GM23338 (cell line): ENCODE measurements around the gene TP53. TPM values are rescaled to one million over a fixed set of nuclear protein-coding genes. Genes with fewer than 3 reads are reported as not detected.

Experiments
- ATAC-seq: fragments of 200-7000 bp; cut with Tn5 transposase; 3 replicates; pipeline ENCODE4 v1.9.1; 2020
- DNase-seq: peaks from one replicate; pipeline ENCODE4 v3.0.0-alpha.2; 2015; ENCODE audit warnings: low spot score
- H2AFZ ChIP-seq: fragments of 200-600 bp; sonication (generic); 2 replicates; pipeline ENCODE4 v1.8.0; 2016; ENCODE audit warnings: antibody characterized with exemption, mild to moderate bottlenecking, moderate library complexity
- H3F3A ChIP-seq: fragments of 200-600 bp; sonication (generic); replicated peaks from 2 replicates; pipeline ENCODE4 v1.8.0; 2017; ENCODE audit warnings: antibody characterized with exemption, mixed run types, low read depth
- H3K27ac ChIP-seq: fragments of 200-600 bp; sonication (generic); 2 replicates; pipeline ENCODE4 v1.6.1; 2016; ENCODE audit warnings: low read depth
- H3K27me3 ChIP-seq: fragments of 200-600 bp; sonication (generic); 2 replicates; pipeline ENCODE4 v1.8.0; 2016; ENCODE audit warnings: mild to moderate bottlenecking, mixed run types, moderate library complexity; ENCODE audit not compliant: insufficient read depth
- H3K36me3 ChIP-seq: fragments of 200-600 bp; sonication (generic); 2 replicates; pipeline ENCODE4 v1.8.0; 2016; ENCODE audit warnings: mild to moderate bottlenecking; ENCODE audit not compliant: insufficient read depth
- H3K4me1 ChIP-seq: fragments of 200-600 bp; sonication (generic); 2 replicates; pipeline ENCODE4 v1.8.0; 2016; ENCODE audit warnings: mild to moderate bottlenecking, moderate library complexity; ENCODE audit not compliant: insufficient read depth
- H3K4me2 ChIP-seq: fragments of 200-600 bp; sonication (generic); 2 replicates; pipeline ENCODE4 v1.7.1; 2017; ENCODE audit warnings: mixed run types
- H3K4me3 ChIP-seq: fragments of 200-600 bp; sonication (generic); 2 replicates; pipeline ENCODE4 v1.6.1; 2016; ENCODE audit warnings: mixed run types
- H3K79me2 ChIP-seq: fragments of 200-600 bp; sonication (generic); replicated peaks from 2 replicates; pipeline ENCODE4 v1.8.0; 2017; ENCODE audit warnings: mild to moderate bottlenecking; ENCODE audit not compliant: insufficient read depth
- H3K9me2 ChIP-seq: fragments of 200-600 bp; sonication (generic); 2 replicates; pipeline ENCODE4 v1.8.0; 2017; ENCODE audit not compliant: insufficient read depth
- H4K20me1 ChIP-seq: fragments of 200-600 bp; sonication (generic); replicated peaks from 2 replicates; pipeline ENCODE4 v1.8.0; 2017; ENCODE audit warnings: mild to moderate bottlenecking; ENCODE audit not compliant: insufficient read depth
- H3K27ac Mint-ChIP-seq: 2 replicates; pipeline ENCODE4 v1.8.0; 2020; ENCODE audit warnings: inconsistent platforms, mild to moderate bottlenecking, moderate library complexity, mixed read lengths
- H3K27me3 Mint-ChIP-seq: 3 replicates; pipeline ENCODE4 v1.8.0; 2022; ENCODE audit warnings: low read depth, mild to moderate bottlenecking, moderate library complexity, mixed read lengths, inconsistent platforms; ENCODE audit not compliant: insufficient read depth, poor library complexity
- H3K36me3 Mint-ChIP-seq: 3 replicates; pipeline ENCODE4 v1.8.0; 2021; ENCODE audit warnings: low read depth, mild to moderate bottlenecking, inconsistent platforms, moderate library complexity, mixed read lengths
- H3K4me1 Mint-ChIP-seq: 3 replicates; pipeline ENCODE4 v1.8.0; 2020; ENCODE audit warnings: mild to moderate bottlenecking, inconsistent platforms, mixed read lengths
- H3K4me3 Mint-ChIP-seq: 3 replicates; pipeline ENCODE4 v1.8.0; 2021; ENCODE audit warnings: moderate library complexity, mild to moderate bottlenecking, inconsistent platforms, mixed read lengths
- H3K9me3 Mint-ChIP-seq: 3 replicates; pipeline ENCODE4 v1.8.0; 2020; ENCODE audit warnings: moderate library complexity, mild to moderate bottlenecking, inconsistent platforms, mixed read lengths
- NANOG ChIP-seq: IDR thresholded peaks from 2 replicates; pipeline ENCODE4 v1.6.1; 2016; ENCODE audit warnings: antibody characterized with exemption, borderline replicate concordance
- POLR2AphosphoS5 ChIP-seq: IDR thresholded peaks from 2 replicates; pipeline ENCODE4 v1.6.1; 2016; ENCODE audit warnings: antibody characterized with exemption, low read depth
- ZNF114 ChIP-seq: fragments of 250-450 bp; sonication (Bioruptor Pico); IDR thresholded peaks from 2 replicates; pipeline ENCODE4 v1.5.0; 2020; ENCODE audit warnings: mild to moderate bottlenecking, moderate library complexity
- ZNF331 ChIP-seq: fragments of 250-450 bp; sonication (Bioruptor Pico); IDR thresholded peaks from 2 replicates; pipeline ENCODE4 v1.5.0; 2020; ENCODE audit warnings: low read depth, mild to moderate bottlenecking, moderate library complexity
- ZNF462 ChIP-seq: fragments of 250-450 bp; sonication (Bioruptor Pico); IDR thresholded peaks from 2 replicates; pipeline ENCODE4 v1.5.0; 2020; ENCODE audit warnings: mild to moderate bottlenecking, moderate library complexity
- polyA plus RNA-seq: library from polyadenylated mRNA; unstranded; fragments of >200 nt; fragmentation: Nextera tagmentation; extraction: Ambion mirVana; gene quantifications from 2 replicates; pipeline ENCODE4 v1.2.1, GENCODE V29; 2016
- total RNA-seq: library from RNA; depleted of rRNA; stranded (reverse); fragments of >200 nt; shearing (Covaris generic); gene quantifications from 2 replicates; pipeline ENCODE4 v1.2.3, GENCODE V29; 2014
- TF ChIP-seq, protein P1 (sequence below), 2 experiments: fragments of 200-600 bp in 1 of 2; sonication (generic) in 1 of 2; conservative IDR thresholded peaks; 2 replicates each; pipeline versions ENCODE4 v1.5.1 to v1.6.1; 2016 to 2017; ENCODE audit warnings: antibody characterized with exemption in 2 of 2, low read depth in 2 of 2, mild to moderate bottlenecking in 2 of 2, moderate library complexity in 1 of 2
- TF ChIP-seq, protein P2 (sequence below): IDR thresholded peaks from one replicate; pipeline ENCODE4 v1.6.1; 2018; ENCODE audit warnings: antibody characterized with exemption; ENCODE audit not compliant: unreplicated experiment

TP53 gene
- total and polyA plus RNA-seq, 2 experiments from 2014 or later = 119 to 154 TPM

GRCh38 chr17:7673239-7673638 lies 14.1 kb downstream of the TP53 start:
- H3K4me1 ChIP-seq = peaks cover 26% of the 10 kb centered on the region
- H3K36me3 Mint-ChIP-seq = peaks cover 80% of the 10 kb centered on the region
- H3K79me2 ChIP-seq = peaks cover 10% of the 10 kb centered on the region
- peaks cover 7% of the 10 kb centered on the region for H4K20me1 ChIP-seq
- no peak overlapping the region; the same call in 2 of the 3 replicates for H3K4me3 Mint-ChIP-seq
- DNase-seq (peak; percentile 85), ATAC-seq (no peak)
- no peaks in the 10 kb centered on the region for H3K9me2 ChIP-seq
- no peak overlapping the region for H3K27ac Mint-ChIP-seq
- H3F3A ChIP-seq = peaks cover 26% of the 10 kb centered on the region
- no peak for TF ChIP-seq ZNF462 (CRISPR knock-in tag)
- TF ChIP-seq, protein P1, sequence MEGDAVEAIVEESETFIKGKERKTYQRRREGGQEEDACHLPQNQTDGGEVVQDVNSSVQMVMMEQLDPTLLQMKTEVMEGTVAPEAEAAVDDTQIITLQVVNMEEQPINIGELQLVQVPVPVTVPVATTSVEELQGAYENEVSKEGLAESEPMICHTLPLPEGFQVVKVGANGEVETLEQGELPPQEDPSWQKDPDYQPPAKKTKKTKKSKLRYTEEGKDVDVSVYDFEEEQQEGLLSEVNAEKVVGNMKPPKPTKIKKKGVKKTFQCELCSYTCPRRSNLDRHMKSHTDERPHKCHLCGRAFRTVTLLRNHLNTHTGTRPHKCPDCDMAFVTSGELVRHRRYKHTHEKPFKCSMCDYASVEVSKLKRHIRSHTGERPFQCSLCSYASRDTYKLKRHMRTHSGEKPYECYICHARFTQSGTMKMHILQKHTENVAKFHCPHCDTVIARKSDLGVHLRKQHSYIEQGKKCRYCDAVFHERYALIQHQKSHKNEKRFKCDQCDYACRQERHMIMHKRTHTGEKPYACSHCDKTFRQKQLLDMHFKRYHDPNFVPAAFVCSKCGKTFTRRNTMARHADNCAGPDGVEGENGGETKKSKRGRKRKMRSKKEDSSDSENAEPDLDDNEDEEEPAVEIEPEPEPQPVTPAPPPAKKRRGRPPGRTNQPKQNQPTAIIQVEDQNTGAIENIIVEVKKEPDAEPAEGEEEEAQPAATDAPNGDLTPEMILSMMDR (conservative IDR thresholded peaks at IDR 0.05; ENCODE audit: low read depth in 2 of 2) = peak; percentile 84 to 90
- H2AFZ ChIP-seq = no peak overlapping the region
- no peaks in the 10 kb centered on the region for H3K27me3 ChIP-seq
- peaks cover 60% of the 10 kb centered on the region for H3K36me3 ChIP-seq
- 0 out of 2 replicates have a peak overlapping the region, but pooled peaks have one; percentile 80 for H3K27ac ChIP-seq
- peaks cover 33% of the 10 kb centered on the region for H3K4me1 Mint-ChIP-seq
- H3K4me3 ChIP-seq = no peak overlapping the region
- peaks cover 9% of the 10 kb centered on the region for H3K9me3 Mint-ChIP-seq
- peaks cover 15% of the 10 kb centered on the region for H3K27me3 Mint-ChIP-seq
- no peak overlapping the region for H3K4me2 ChIP-seq

- H3K27ac Mint-ChIP-seq = no peak overlapping the region
- peaks cover 66% of the 10 kb centered on the region for H3K36me3 Mint-ChIP-seq
- peaks cover 5% of the 10 kb centered on the region; the same call in 1 of the 3 replicates for H3K4me1 Mint-ChIP-seq
- Histone ChIP-seq H3K36me3 (peaks cover 46% of the 10 kb centered on the region), H3K27ac (no peak overlapping the region), H3K4me3 (no peak overlapping the region), H3K79me2 (no peaks in the 10 kb centered on the region), H3K9me2 (no peaks in the 10 kb centered on the region), H3K4me1 (peaks cover 6% of the 10 kb centered on the region; the same call in 1 of the 2 replicates), H4K20me1 (peaks cover 8% of the 10 kb centered on the region), H2AFZ (no peak overlapping the region), H3K4me2 (no peak overlapping the region), H3F3A (peaks cover 12% of the 10 kb centered on the region), H3K27me3 (no peaks in the 10 kb centered on the region)
- H3K27me3 Mint-ChIP-seq = peaks cover 6% of the 10 kb centered on the region
- ATAC-seq (no peak), DNase-seq (no peak)
- peaks cover 3% of the 10 kb centered on the region; the same call in 2 of the 3 replicates for H3K9me3 Mint-ChIP-seq
- no peak overlapping the region for H3K4me3 Mint-ChIP-seq
- TF ChIP-seq, protein P1 (conservative IDR thresholded peaks at IDR 0.05; ENCODE audit: low read depth in 2 of 2) = no peak
- TF ChIP-seq ZNF331 (CRISPR knock-in tag) (no peak), ZNF114 (CRISPR knock-in tag) (no peak), NANOG (no peak), POLR2AphosphoS5 (no peak)
- TF ChIP-seq, protein P2, sequence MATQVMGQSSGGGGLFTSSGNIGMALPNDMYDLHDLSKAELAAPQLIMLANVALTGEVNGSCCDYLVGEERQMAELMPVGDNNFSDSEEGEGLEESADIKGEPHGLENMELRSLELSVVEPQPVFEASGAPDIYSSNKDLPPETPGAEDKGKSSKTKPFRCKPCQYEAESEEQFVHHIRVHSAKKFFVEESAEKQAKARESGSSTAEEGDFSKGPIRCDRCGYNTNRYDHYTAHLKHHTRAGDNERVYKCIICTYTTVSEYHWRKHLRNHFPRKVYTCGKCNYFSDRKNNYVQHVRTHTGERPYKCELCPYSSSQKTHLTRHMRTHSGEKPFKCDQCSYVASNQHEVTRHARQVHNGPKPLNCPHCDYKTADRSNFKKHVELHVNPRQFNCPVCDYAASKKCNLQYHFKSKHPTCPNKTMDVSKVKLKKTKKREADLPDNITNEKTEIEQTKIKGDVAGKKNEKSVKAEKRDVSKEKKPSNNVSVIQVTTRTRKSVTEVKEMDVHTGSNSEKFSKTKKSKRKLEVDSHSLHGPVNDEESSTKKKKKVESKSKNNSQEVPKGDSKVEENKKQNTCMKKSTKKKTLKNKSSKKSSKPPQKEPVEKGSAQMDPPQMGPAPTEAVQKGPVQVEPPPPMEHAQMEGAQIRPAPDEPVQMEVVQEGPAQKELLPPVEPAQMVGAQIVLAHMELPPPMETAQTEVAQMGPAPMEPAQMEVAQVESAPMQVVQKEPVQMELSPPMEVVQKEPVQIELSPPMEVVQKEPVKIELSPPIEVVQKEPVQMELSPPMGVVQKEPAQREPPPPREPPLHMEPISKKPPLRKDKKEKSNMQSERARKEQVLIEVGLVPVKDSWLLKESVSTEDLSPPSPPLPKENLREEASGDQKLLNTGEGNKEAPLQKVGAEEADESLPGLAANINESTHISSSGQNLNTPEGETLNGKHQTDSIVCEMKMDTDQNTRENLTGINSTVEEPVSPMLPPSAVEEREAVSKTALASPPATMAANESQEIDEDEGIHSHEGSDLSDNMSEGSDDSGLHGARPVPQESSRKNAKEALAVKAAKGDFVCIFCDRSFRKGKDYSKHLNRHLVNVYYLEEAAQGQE = no peak
Measured at GRCh38 chr17:7668482-7668881, 18.8 kb downstream of the TP53 start.
